ENCODE results near the gene SLCO6A1.

The SLCO6A1 gene

DNA sequence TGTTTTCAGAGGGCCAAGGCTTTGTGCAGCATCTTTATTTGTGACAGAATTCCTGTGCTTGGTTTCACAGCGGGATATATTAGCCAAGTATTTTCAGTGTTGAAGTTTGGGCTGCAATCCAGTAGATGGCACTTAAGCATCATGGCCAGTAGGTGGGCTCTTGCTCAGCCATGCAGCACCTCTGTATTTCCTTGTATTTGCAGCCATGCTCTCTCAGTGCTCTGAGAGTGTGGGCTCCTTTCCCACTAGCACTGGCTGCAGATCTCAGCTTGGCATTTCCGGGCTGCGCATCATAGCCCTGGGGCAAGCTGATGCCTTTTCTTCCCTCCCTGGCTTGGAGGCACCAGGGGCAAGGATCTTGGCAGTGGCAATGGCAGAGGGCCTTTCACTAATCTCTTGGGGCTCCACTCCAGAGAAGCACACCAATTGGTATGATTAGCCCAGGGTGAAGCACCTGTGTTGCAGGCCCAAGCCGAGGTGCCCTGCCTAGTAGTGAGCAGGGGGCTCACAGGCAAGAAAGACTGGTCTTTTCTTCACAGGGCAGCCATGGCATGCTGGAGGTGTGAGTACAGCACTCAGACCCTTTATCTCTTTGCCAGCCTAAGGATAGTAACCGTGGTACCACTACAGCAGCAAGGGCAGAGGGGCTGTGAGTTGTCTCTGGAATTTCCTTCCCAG, 48.3 kb downstream of the SLCO6A1 start:
- DNase-seq: no peak

DNA sequence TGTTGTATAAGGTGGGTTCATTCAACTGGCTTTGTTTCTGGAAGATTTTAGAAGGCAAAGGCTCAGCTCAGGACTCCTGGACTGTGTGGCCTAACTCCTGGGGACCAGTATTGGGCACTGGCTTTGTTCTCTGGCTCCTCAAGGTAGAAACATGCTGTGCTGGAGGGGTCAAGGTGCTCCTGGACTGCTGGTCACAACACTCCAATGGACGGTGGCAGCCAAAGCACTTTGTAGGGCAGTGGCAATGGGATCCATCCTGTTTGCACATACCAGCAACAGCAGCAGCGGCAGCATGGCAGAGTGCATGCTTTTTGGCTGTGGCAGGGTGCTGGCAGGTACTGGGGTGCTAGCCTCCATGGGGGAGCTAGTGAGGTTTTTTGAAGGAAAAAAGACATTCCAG, 65.3 kb downstream of the SLCO6A1 start:
- no peak for DNase-seq

DNA sequence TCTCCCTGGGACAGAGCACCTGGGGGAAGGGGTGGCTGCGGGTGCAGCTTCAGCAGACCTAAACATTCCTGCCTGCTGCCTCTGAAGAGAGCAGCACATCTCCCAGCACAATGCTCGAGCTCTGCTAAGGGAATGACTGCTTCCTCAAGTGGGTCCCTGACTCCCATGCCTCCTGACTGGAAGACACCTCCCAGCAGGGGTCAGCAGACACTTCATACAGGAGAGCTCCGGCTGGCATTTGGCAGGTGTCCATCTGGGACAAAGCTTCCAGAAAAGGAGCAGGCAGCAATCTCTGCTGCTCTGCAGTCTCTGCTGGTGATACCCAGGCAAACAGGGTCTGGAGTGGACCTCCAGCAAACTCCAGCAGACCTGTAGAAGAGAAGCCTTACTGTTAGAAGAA, 77.2 kb downstream of the SLCO6A1 start:
- DNase-seq: no peak

- no peak for DNase-seq
Observed at GRCh38 chr5:102418531-102418930, 80.3 kb downstream of the SLCO6A1 start.

- no peak for DNase-seq
Observed at GRCh38 chr5:102414448-102414847, 84.4 kb downstream of the SLCO6A1 start.

DNA sequence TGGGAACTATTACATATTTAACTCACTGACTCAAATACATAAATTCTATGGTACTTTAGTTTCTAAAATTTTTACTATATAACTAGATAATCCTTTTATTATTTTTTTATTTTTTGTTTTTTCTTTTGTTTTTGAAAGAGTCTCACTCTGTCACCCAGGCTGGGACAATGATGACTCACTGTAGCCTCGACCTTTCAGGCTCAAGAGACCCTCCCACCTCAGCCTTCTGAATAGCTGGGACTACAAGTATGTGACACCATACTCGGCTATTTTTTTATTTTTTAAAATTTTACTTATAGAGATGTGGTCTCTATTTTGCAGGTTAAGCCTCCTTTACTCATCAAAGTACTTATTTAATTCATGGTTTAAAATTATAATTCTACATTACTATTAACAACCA, 110.6 kb downstream of the SLCO6A1 start:
- DNase-seq: no peak

- no peak for DNase-seq
Observed at GRCh38 chr5:102385365-102385764, 113.4 kb downstream of the SLCO6A1 start.

DNA sequence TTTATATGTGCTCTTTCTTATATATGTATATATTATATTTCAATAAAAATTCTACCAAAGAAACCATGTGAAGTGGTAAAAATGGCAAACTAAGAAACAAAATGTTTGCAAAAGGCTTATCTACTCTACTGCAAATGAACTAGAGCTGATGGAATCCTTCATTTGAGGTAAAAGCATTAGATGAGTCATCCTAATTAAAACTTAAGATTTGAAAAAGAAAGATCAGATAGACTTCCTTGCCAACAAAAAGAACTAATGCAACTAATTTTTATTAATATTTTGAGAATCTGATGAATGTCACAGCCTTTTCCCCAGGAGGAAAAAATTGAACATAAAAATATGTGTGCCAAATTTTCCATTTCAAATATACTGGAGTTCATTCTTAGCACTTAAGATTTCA, 118.6 kb downstream of the SLCO6A1 start:
- DNase-seq: no peak

DNA sequence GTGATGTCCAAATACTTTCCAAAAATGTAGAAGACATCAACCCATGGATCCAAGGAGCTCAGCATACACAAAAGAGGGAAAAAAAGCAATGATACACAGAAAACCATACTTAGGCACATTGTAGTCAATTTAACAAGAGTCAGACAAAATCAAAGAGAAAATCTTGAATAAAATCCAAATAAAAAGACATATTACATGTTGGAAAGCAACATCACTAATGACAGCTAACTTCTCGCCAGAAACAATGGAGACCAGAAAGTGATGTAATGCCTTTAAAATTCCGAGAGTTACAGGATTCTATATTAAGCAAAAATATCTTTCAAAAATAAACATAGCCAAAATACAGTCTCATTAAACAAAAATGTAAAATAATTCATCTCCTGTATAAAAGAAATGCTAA, 122.9 kb downstream of the SLCO6A1 start:
- no peak for DNase-seq

GRCh38 chr5:102375272-102375671, 123.5 kb downstream of the SLCO6A1 start:
- DNase-seq: no peak

DNA sequence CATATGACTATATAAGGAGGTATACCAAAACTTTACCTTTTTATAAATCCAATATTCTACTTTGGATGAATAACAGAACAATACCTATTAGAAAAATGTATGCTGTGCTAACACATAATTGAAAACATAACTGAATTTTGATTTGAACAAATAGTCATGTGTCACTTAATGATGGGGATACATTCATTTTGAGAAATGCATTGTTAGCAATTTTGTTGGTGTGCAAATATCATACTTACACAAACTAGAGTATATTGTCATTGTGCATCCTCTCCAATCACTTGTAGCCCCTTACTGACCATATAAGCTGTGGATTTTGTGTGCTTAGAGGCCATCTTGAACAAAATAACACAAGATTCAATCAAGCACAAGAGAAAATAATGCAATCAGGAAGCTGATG, 130.4 kb downstream of the SLCO6A1 start:
- DNase-seq: no peak

DNA sequence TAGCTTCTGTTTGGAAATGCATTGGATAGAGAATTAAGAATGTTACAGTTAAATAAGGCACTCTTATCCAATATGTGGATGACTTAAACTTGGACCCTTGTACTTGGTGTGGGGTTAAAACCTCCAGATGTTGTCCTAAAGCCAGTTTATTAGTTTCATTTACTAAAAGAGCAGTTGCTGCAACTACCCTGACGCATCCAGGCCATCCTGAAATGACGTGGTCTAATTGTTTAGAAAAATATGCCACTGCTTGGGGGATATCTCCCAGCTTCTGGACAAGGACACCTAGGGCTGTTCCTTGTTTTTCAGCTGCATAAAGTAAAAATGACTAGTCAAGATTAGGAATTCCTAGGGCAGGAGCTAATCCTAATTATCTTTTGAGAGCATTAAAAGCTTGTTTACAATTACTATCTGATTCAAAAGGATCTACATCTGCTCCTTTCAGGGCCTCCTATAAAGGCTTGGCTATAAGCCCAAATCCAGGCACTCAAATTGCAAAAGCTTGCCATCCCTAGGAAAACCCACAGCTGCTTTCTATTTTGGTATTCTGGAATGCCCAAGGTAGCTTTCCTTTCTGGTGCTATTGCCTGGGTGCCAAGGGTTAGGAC, 157.0 kb downstream of the SLCO6A1 start:
- DNase-seq: no peak

DNA sequence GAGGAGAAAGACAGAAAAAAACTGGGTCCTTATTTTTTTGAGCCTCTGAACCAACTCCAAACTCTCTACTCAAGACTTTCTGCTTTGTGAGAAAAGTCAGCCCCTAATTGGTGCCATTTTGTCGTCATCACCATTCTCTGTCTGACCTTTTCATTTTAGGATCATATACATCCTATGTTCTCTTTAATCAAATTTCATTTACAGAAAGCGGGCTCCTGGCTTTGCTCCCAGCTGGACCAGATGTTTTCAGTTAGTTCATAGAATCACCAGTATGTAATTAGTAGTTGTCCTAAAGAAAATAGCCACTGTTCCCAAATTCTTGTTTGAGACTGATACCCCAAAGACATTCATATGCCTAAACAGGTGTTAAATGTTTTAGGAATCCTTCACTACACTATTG, 174.1 kb downstream of the SLCO6A1 start:
- DNase-seq: no peak

Measured in suppressor macrophage treated with lipopolysaccharide for 4 hours (primary cell).